ENCODE results near the gene TMEFF2.
A peak's percentile ranks its signal among the peaks of the same experiment; 100 is the strongest.
"Not testable (repeated sequence)": the region's sequence is repeated elsewhere in the genome, so short reads cannot be mapped to it uniquely, and the experiment has no call there.

TMEFF2 gene

DNA sequence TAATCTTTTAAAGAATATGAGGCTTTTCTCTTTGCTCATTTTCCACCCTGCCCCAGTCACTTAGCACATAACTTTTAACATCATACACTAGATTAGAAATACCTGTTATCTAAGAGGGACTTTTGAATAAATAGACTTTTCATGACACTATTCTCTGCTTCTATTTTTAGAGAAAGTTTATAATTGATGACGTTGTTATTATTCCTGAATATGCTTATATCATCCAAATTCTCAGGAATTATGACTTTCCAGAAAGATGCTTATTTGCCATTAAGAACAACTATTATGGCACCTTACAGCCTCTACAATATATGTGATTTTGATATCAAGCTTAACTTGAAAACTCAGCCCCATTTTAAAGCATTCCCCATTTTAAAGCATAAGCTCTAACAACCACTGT, 11.4 kb downstream of the TMEFF2 start:
- no peak for DNase-seq (ENCODE audit: low spot score)

DNA sequence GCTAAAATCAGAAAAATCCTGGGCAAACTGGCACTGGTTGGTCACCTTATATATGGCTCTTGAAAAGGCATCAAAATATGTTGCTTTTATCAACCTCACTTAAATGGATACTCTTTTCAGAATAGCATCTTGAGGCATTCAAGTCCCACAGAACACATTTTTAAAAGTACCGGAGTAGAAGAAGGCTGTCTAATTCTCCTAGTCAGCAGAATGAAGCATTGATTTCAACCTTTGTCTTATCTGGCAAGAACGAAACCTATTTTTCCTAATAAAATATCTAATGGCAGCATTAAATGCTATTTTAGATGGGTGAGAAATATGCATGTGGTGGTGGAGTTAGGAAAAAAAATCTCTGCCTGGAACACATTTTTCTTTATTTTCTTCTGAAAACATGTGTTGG, 27.8 kb downstream of the TMEFF2 start:
- no peak for DNase-seq (ENCODE audit: low spot score)

GRCh38 chr2:192165842-192166241, 28.9 kb downstream of the TMEFF2 start:
- DNase-seq (ENCODE audit: low spot score) = no peak

DNA sequence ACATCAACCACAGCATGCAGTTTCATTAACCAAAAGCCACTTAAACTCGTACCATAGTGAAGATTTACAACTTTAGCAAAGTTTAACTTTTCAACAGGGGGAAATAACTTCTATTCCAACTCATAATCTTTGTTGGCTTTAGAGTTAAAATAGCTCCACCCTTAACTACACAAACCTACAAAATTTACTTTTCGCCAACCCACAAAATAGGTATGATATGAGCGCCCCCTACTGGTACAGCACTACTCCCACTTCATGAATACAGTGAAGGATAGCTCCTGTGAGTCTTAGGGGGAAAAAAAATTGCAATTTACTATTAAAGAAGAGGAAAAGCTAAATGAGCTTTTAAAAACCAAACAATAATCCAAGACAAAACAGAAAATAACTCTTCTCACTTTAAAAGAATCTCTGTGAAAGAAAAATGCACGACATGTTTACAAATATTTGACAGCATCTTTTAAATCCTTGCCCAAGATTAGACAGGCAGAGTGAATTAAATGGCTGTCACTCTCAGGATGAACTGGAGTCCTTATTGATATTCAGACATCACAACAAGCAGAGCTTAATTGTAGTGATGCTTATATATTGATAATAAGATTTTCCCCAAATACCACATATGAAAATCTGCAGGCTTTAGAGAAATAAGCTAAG, 32.2 kb downstream of the TMEFF2 start:
- peak; percentile 14 for DNase-seq (ENCODE audit: low spot score)

DNA sequence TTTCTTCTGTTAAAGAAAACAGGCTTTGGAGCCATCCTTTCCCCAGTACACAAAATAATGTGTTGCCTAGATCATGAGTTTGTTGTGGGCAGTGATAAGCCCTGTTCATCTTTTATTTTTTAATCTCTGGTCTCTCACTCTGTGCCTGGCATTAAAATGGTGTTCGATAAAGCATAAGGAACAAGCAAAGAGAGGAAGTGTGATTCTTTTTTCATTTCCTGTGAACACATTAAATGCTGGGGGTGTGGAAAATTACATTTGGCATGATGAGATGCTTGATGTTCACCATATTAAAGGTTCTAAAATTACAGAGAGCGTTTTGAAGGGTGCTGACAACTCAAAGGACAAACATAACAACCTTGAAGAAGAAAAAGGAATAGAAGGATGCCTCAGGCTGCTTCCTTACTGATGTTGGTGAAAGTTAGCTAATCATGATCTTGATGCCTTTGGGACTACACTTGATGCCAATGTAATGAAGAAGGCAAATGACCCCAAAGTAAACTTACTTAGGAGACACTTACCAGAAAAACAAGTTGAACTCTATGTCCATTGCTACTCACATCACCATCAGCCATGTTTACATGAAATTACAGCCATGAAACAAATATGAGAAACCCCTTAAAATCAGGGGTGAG, 33.0 kb downstream of the TMEFF2 start:
- no peak for DNase-seq (ENCODE audit: low spot score)

DNA sequence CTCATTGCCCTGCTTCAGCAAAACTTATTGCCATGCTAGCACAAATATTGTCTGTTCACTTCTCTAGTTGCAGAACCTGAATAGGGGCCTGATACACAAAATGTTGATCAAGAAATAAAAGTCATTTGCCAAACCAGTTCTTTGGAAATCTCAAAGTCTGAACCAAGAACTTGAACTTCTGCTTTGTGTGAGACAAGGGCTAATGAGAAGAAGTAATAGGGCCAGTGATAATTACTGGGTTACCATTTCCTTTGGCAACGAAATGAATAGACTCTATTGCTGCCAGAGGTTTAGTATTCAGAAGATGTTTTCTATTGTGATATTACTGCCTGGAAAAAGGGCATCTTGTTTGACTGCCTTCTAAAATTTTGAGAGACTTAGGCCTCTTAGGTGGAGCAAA, 35.0 kb downstream of the TMEFF2 start:
- DNase-seq (ENCODE audit: low spot score) = no peak

DNA sequence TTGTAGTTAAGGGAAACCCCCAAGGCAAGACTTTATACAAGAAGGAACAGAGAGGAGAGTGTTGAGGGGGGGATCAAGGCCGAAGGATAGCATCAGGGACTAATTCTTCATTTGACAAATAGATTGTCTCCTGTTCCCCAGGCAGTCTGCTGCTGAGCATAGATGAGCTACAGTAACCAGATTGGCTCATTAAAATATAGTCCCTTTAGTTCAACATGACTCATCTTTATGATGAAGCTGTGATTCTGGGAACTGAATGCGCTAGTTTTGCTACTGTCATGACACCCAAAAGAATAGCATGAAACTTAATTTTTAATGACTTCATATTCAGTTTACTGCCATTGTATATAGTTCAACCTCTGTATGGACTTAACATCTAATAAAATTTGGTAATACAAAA, 35.5 kb downstream of the TMEFF2 start:
- DNase-seq (ENCODE audit: low spot score) = no peak

GRCh38 chr2:192157776-192158175, 37.0 kb downstream of the TMEFF2 start:
- DNase-seq (ENCODE audit: low spot score) = no peak

DNA sequence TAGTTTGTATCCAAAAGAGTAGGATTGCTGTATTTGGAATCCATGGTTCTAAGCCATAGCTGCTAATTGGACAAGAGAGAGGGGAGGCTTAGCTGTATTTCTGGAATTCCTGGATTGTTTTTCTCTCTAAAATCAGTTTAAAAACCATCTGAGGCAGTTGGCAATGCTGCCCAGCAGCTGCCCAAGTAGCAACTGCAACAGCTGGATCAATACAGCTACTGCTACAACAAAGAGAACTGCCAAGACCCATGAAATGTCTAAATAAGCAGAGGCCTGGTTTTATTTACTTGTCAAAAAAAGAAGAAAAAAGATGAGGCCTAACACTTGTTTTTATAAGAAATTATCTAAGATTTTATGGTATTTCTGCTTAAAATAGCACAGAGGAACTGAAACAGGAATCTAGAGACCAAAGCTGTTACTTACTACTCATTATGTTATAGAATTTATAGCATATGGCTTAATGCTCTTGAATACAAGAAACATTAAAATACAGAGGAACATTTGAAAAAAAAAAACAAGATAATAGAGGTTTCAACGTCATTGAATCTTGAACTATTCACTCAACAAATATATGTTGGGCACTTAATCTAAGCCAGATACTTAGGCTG, 39.1 kb downstream of the TMEFF2 start:
- no peak for DNase-seq (ENCODE audit: low spot score)

- DNase-seq (ENCODE audit: low spot score) = no peak
Measured at GRCh38 chr2:192153561-192153960, 41.2 kb downstream of the TMEFF2 start.

DNA sequence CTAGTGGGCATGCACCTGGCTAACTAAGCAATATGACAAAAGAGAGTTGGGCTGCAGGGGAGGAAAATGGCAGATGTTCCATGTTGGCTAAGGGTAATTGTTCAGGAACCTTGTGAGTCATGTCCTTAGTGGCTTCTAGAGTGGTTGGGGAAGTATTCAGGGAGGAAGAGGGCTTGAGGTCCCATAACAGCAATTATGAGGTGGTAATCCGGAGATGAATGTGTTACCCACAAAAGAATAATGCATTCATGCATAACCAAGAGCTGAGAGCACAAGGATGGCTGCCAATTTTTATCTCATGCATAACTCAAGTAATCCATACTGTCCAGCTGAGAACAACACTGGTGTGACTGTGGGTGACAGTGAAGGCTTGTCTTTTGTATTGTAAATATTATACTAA, 42.9 kb downstream of the TMEFF2 start:
- no peak for DNase-seq (ENCODE audit: low spot score)

DNA sequence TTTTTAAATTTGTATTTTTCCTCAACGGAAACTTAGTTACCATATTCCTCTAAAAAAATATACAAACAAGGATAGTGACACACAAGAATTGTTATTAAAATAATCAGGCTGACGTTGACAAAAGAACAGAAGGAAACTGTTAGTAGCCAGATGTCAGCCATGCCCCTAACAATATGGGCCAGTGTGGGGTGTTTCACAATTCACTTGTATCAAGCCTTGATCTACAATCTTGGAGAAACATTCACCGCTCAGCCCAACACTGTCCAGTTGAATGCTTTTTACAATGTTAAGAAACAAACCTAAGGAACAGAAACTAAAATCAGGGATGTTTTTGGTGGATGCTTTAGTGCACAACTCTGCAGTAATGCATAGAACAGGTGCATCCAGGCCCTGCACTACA, 44.6 kb downstream of the TMEFF2 start:
- no peak for DNase-seq (ENCODE audit: low spot score)

DNA sequence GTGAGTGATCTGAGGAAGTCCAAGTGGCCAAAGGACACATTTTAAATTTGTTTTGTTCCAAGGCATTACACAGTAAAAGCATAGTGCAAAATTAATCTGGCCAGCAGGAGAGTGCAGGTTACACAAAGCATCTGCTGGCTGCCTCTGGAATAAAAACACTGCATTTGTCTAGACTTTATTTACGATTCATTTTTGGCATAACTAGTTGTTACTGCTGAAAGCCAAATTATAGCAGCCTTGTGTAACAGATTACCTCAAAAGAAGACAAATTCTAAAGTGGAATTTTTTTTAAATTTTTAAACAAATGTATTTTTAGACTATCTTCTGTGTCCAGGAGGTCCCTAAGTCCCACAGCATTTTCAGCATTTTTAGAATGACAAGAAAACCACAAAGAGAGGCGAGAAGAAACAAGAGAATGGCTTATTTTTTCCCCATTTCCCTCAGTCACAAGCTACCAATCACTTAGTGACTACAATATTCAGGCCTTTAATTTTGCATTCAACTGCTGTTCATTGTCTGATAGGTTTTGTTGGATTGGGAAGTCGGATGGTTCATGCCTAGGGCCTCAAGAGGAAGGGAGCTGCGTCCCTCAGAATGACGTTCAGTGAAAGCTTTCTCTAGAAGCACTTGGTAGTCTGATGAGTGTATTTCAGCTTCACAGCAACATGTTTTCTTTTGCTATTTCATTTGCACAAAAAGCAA, 46.0 kb downstream of the TMEFF2 start:
- no peak for DNase-seq (ENCODE audit: low spot score)

GRCh38 chr2:192148241-192148619, 46.5 kb downstream of the TMEFF2 start:
- no peak for DNase-seq (ENCODE audit: low spot score)

- no peak for DNase-seq (ENCODE audit: low spot score)
Measured at GRCh38 chr2:192146069-192147015, 48.4 kb downstream of the TMEFF2 start.

GRCh38 chr2:192145496-192145895, 49.2 kb downstream of the TMEFF2 start:
- no peak for DNase-seq (ENCODE audit: low spot score)

GRCh38 chr2:192140236-192140839, 54.4 kb downstream of the TMEFF2 start:
- DNase-seq (ENCODE audit: low spot score) = no peak

GRCh38 chr2:192139813-192140212, 54.9 kb downstream of the TMEFF2 start:
- DNase-seq (ENCODE audit: low spot score) = no peak

- DNase-seq (ENCODE audit: low spot score) = no peak
Measured at GRCh38 chr2:192137451-192137850, 57.3 kb downstream of the TMEFF2 start.

- not testable (repeated sequence) for DNase-seq (ENCODE audit: low spot score)
Measured at GRCh38 chr2:192132604-192133003, 62.1 kb downstream of the TMEFF2 start.

DNA sequence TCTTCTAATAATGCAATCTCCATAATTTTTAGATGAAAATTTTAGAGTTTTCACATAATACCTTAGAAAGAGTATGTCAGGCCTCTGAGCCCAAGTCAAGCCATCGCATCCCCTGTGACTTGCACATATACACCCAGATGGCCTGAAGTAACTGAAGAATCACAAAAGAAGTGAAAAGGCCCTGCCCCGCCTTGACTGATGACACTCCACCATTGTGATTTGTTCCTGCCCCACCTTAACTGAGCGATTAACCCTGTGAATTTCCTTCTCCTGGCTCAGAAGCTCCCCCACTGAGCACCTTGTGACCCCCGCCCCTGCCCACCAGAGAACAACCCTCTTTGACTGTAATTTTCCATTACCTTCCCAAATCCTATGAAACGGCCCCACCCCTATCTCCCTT, 64.4 kb downstream of the TMEFF2 start:
- not testable (repeated sequence) for DNase-seq (ENCODE audit: low spot score)

- no peak for DNase-seq (ENCODE audit: low spot score)
Measured at GRCh38 chr2:192128655-192129054, 66.1 kb downstream of the TMEFF2 start.

Data from HuH-7 (cell line).